HG03342 (cell line): ENCODE results near the gene CFAP70.

Experiments
- ATAC-seq: cut with Tn5 transposase; IDR thresholded peaks from one replicate; pipeline ENCODE4 v1.9.1; 2021; ENCODE audit warnings: mild to moderate bottlenecking, moderate library complexity; ENCODE audit not compliant: unreplicated experiment

CFAP70 gene

GRCh38 chr10:73218431-73219191, 140.1 kb downstream of the CFAP70 start:
- no peak for ATAC-seq

- ATAC-seq, result no peak
Measured at GRCh38 chr10:73217628-73218027, 141.0 kb downstream of the CFAP70 start.

- no peak for ATAC-seq
Measured at GRCh38 chr10:73215749-73216148, 142.9 kb downstream of the CFAP70 start.

GRCh38 chr10:73211106-73211811, 147.4 kb downstream of the CFAP70 start:
- ATAC-seq, result no peak

- ATAC-seq, result no peak
Measured at GRCh38 chr10:73210395-73211105, 148.1 kb downstream of the CFAP70 start.

GRCh38 chr10:73209705-73210104, 149.0 kb downstream of the CFAP70 start:
- no peak for ATAC-seq

GRCh38 chr10:73207883-73208282, 150.8 kb downstream of the CFAP70 start:
- ATAC-seq, result no peak

- ATAC-seq, result no peak
Measured at GRCh38 chr10:73206385-73206784, 152.3 kb downstream of the CFAP70 start.

GRCh38 chr10:73205890-73206289, 152.8 kb downstream of the CFAP70 start:
- ATAC-seq, result no peak

GRCh38 chr10:73205081-73205480, 153.6 kb downstream of the CFAP70 start:
- ATAC-seq, result no peak
